Upper lobe of left lung (tissue), 4 donors: ENCODE measurements around the gene DLG2.

ENCODE experiments used
- POLR2AphosphoS5 ChIP-seq, 2 donors: sonication (generic); formaldehyde crosslinking; IDR thresholded peaks; one replicate each; pipeline ENCODE4 v1.5.1; 2017; ENCODE audit warnings: antibody characterized with exemption in 2 of 2
- TF ChIP-seq, protein P1 (sequence below), 6 experiments: fragments of 450-650 bp in 4 of 6; fragments of 200-600 bp in 2 of 6; sonication (generic) in 2 of 6; IDR thresholded peaks; one replicate each; pipeline ENCODE4 v1.5.1; 2016 to 2019; ENCODE audit warnings: antibody characterized with exemption in 6 of 6

DNA sequence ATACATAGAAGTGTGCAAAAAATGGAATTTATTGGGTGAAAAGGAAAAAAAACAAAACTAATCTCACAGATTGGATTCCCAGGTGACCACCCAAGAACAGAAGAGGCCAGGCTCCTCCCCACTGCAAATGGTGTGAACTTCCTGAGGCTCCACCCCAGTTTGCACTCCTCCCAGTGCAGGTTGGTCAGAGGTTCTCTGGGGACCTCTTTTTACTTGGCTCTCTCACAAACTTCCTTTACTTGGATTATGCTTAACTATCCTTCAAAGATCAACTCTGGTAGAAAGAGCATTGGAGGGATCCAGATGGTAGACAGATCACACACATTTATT, 2202.0 kb downstream of the DLG2 start:
- TF ChIP-seq, protein P1, sequence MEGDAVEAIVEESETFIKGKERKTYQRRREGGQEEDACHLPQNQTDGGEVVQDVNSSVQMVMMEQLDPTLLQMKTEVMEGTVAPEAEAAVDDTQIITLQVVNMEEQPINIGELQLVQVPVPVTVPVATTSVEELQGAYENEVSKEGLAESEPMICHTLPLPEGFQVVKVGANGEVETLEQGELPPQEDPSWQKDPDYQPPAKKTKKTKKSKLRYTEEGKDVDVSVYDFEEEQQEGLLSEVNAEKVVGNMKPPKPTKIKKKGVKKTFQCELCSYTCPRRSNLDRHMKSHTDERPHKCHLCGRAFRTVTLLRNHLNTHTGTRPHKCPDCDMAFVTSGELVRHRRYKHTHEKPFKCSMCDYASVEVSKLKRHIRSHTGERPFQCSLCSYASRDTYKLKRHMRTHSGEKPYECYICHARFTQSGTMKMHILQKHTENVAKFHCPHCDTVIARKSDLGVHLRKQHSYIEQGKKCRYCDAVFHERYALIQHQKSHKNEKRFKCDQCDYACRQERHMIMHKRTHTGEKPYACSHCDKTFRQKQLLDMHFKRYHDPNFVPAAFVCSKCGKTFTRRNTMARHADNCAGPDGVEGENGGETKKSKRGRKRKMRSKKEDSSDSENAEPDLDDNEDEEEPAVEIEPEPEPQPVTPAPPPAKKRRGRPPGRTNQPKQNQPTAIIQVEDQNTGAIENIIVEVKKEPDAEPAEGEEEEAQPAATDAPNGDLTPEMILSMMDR (IDR thresholded peaks at IDR 0.05), result no peak
- no peak for TF ChIP-seq POLR2AphosphoS5 (IDR thresholded peaks at IDR 0.05)
